Endothelial cell of umbilical vein (primary cell): ENCODE measurements around the gene PRKAB2.
"Not testable (repeated sequence)": the region's sequence is repeated elsewhere in the genome, so short reads cannot be mapped to it uniquely, and the experiment has no call there.

Experiments used
- CTCF ChIP-seq, 2 donors: IDR thresholded peaks; 1 replicate in 1 of 2; 2 replicates in 1 of 2; pipeline ENCODE4 v1.5.1; 2011; ENCODE audit warnings: low read length in 2 of 2, mild to moderate bottlenecking in 2 of 2, moderate library complexity in 2 of 2, control low read depth in 1 of 2, inconsistent platforms in 1 of 2, low read depth in 1 of 2; ENCODE audit not compliant: insufficient read depth in 1 of 2; ENCODE audit errors: extremely low read depth in 1 of 2
- POLR2A ChIP-seq: IDR thresholded peaks from 2 replicates; pipeline ENCODE4 v1.6.1; 2012; ENCODE audit warnings: low read depth, mild to moderate bottlenecking, control low read depth, low read length
- POLR2AphosphoS5 ChIP-seq: IDR thresholded peaks from 2 replicates; pipeline ENCODE4 v1.6.1; 2012; ENCODE audit warnings: low read depth, mild to moderate bottlenecking, control low read depth, low read length, moderate library complexity; ENCODE audit not compliant: insufficient read depth

- not testable (repeated sequence) for TF ChIP-seq POLR2A; CTCF (IDR thresholded peaks at IDR 0.05; ENCODE audit: extremely low read depth in 1 of 2, insufficient read depth in 1 of 2, low read depth in 1 of 2, low read length in 2 of 2); POLR2AphosphoS5
These were observed 15.2 kb downstream of the PRKAB2 start for GRCh38 chr1:147157116-147157515.
